WTC11 (cell line): Measurements from ENCODE around the gene MIA2. TPM values are rescaled to one million over a fixed set of nuclear protein-coding genes. Genes with fewer than 3 reads are reported as not detected.

Source experiments
- ATAC-seq: fragments of 200-7000 bp; cut with Tn5 transposase; 2 replicates; pipeline ENCODE4 v1.10.0; 2021; ENCODE audit warnings: mild to moderate bottlenecking, moderate library complexity
- CTCF ChIA-PET: fragments of 300-600 bp; sonication (Branson Sonifier 250); formaldehyde crosslinking; loops from one replicate; lab custom pipeline; 2021; ENCODE audit warnings: antibody characterized with exemption; lab: Charles Lee
- POLR2A ChIA-PET: fragments of 350-600 bp; sonication (Branson Sonifier 250); formaldehyde crosslinking; loops from one replicate; lab custom pipeline; 2021; ENCODE audit warnings: antibody characterized with exemption; lab: Charles Lee
- DNase-seq: peaks from one replicate; pipeline ENCODE4 v3.0.0; 2021; ENCODE audit warnings: low spot score
- H3K27ac Mint-ChIP-seq: 2 replicates; pipeline ENCODE4 v1.8.0; 2021; ENCODE audit warnings: mixed read lengths
- H3K27me3 Mint-ChIP-seq: 2 replicates; pipeline ENCODE4 v1.8.0; 2021; ENCODE audit warnings: low read depth, mild to moderate bottlenecking, moderate library complexity, mixed read lengths
- H3K36me3 Mint-ChIP-seq: 2 replicates; pipeline ENCODE4 v1.8.0; 2021; ENCODE audit warnings: mixed read lengths
- H3K4me1 Mint-ChIP-seq: 2 replicates; pipeline ENCODE4 v1.8.0; 2022; ENCODE audit warnings: mixed read lengths
- H3K4me3 Mint-ChIP-seq: 2 replicates; pipeline ENCODE4 v1.8.0; 2021; ENCODE audit warnings: mild to moderate bottlenecking, moderate library complexity, mixed read lengths
- H3K9me3 Mint-ChIP-seq: 2 replicates; pipeline ENCODE4 v1.8.0; 2021; ENCODE audit warnings: mixed read lengths
- AFF4 ChIP-seq: sonication (generic); formaldehyde crosslinking; IDR thresholded peaks from 2 replicates; pipeline ENCODE4 v1.8.1; 2023; ENCODE audit warnings: mild to moderate bottlenecking, missing genetic modification reagents, borderline replicate concordance
- ATF2 ChIP-seq: sonication (generic); formaldehyde crosslinking; IDR thresholded peaks from 2 replicates; pipeline ENCODE4 v1.8.1; 2022; ENCODE audit warnings: low read depth, missing genetic modification reagents, borderline replicate concordance
- ERG ChIP-seq: fragments of 250-450 bp; sonication (Bioruptor Pico); IDR thresholded peaks from 2 replicates; pipeline ENCODE4 v1.8.0; 2021; ENCODE audit warnings: mild to moderate bottlenecking
- ETV6 ChIP-seq: sonication (generic); formaldehyde crosslinking; IDR thresholded peaks from 2 replicates; pipeline ENCODE4 v1.8.1; 2022; ENCODE audit warnings: mild to moderate bottlenecking, missing genetic modification reagents
- FOXJ3 ChIP-seq: sonication (generic); formaldehyde crosslinking; IDR thresholded peaks from 2 replicates; pipeline ENCODE4 v1.9.0; 2021; ENCODE audit warnings: missing genetic modification reagents, mild to moderate bottlenecking, borderline replicate concordance
- FOXK1 ChIP-seq: sonication (generic); formaldehyde crosslinking; IDR thresholded peaks from 2 replicates; pipeline ENCODE4 v1.8.0; 2022; ENCODE audit warnings: mild to moderate bottlenecking, moderate library complexity, missing genetic modification reagents
- GRHL2 ChIP-seq: fragments of 250-450 bp; sonication (Bioruptor Pico); IDR thresholded peaks from 2 replicates; pipeline ENCODE4 v1.8.0; 2022; ENCODE audit warnings: mild to moderate bottlenecking, moderate library complexity; ENCODE audit not compliant: insufficient replicate concordance, severe bottlenecking
- IRF2 ChIP-seq: sonication (generic); formaldehyde crosslinking; IDR thresholded peaks from 2 replicates; pipeline ENCODE4 v1.8.0; 2022; ENCODE audit warnings: low read depth, missing genetic modification reagents, borderline replicate concordance
- JAZF1 ChIP-seq: fragments of 250-450 bp; sonication (Bioruptor Pico); IDR thresholded peaks from 2 replicates; pipeline ENCODE4 v1.9.0; 2021; ENCODE audit warnings: moderate library complexity, mild to moderate bottlenecking, inconsistent platforms
- KAT7 ChIP-seq: sonication (generic); formaldehyde crosslinking; IDR thresholded peaks from 2 replicates; pipeline ENCODE4 v1.8.1; 2023; ENCODE audit warnings: missing genetic modification reagents, mild to moderate bottlenecking, borderline replicate concordance
- RORB ChIP-seq: fragments of 250-450 bp; sonication (Bioruptor Pico); IDR thresholded peaks from 2 replicates; pipeline ENCODE4 v1.9.0; 2021; ENCODE audit warnings: mild to moderate bottlenecking
- SMAD4 ChIP-seq: sonication (generic); formaldehyde crosslinking; IDR thresholded peaks from 2 replicates; pipeline ENCODE4 v1.8.0; 2022; ENCODE audit warnings: mild to moderate bottlenecking, missing genetic modification reagents
- SOX15 ChIP-seq: fragments of 250-450 bp; sonication (Bioruptor Pico); IDR thresholded peaks from 2 replicates; pipeline ENCODE4 v1.9.0; 2021; ENCODE audit warnings: mild to moderate bottlenecking
- SP1 ChIP-seq: sonication (generic); formaldehyde crosslinking; conservative IDR thresholded peaks from 2 replicates; pipeline ENCODE4 v1.8.1; 2022; ENCODE audit warnings: missing genetic modification reagents
- TEAD4 ChIP-seq: sonication (generic); formaldehyde crosslinking; IDR thresholded peaks from 2 replicates; pipeline ENCODE4 v1.8.0; 2022; ENCODE audit warnings: mild to moderate bottlenecking, missing genetic modification reagents
- ZNF263 ChIP-seq: sonication (generic); formaldehyde crosslinking; IDR thresholded peaks from 2 replicates; pipeline ENCODE4 v1.8.1; 2022; ENCODE audit warnings: low read depth, mild to moderate bottlenecking, moderate library complexity, missing genetic modification reagents
- ZNF671 ChIP-seq: fragments of 250-450 bp; sonication (Bioruptor Pico); IDR thresholded peaks from 2 replicates; pipeline ENCODE4 v1.8.0; 2021; ENCODE audit warnings: mild to moderate bottlenecking
- total RNA-seq: library from RNA; stranded (reverse); gene quantifications from 3 replicates; pipeline ENCODE4 v1.2.3, GENCODE V29; 2021
- TF ChIP-seq, protein P1 (sequence below): sonication (generic); formaldehyde crosslinking; IDR thresholded peaks from 2 replicates; pipeline ENCODE4 v1.8.1; 2023; ENCODE audit warnings: mild to moderate bottlenecking, missing genetic modification reagents, moderate library complexity
- TF ChIP-seq, protein P2 (sequence below): sonication (generic); formaldehyde crosslinking; IDR thresholded peaks from 2 replicates; pipeline ENCODE4 v1.8.1; 2022; ENCODE audit warnings: low read depth, mild to moderate bottlenecking, moderate library complexity, missing genetic modification reagents, borderline replicate concordance
- TF ChIP-seq, protein P3 (sequence below): sonication (generic); formaldehyde crosslinking; IDR thresholded peaks from 2 replicates; pipeline ENCODE4 v1.8.0; 2023; ENCODE audit warnings: missing genetic modification reagents, mild to moderate bottlenecking, borderline replicate concordance

Gene MIA2
- total RNA-seq, 1 experiment from 2014 or later: 11.3 TPM

DNA sequence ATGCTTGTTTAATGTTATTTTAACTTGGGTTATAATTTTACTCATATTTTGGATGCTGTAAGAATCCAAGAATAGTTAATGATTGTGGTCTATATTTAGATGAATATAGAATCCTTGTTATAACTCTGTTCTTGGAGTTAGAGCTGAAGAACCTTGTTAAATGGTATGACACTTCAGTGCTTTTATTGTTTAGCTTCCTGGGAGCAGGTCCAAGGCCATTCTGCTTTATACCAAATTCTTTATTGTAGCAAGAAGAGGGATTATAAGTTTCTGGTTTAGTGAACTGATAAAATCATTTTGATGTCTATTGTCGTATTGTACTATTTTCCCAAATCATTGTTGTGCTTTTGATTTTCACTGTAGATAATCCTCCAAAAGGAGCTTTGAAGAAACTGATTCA lies 69.4 kb downstream of the MIA2 start (continued):
- no peak for TF ChIP-seq ERG (CRISPR knock-in tag)
- TF ChIP-seq FOXK1 (CRISPR knock-in tag): no peak
- TF ChIP-seq SOX15 (CRISPR knock-in tag): no peak

GRCh38 chr14:39307815-39308214 lies 74.1 kb downstream of the MIA2 start:
- Mint-ChIP-seq H3K27me3 (no peaks in the 10 kb centered on the region), H3K9me3 (no peaks in the 10 kb centered on the region), H3K4me3 (no peak overlapping the region), H3K4me1 (no peaks in the 10 kb centered on the region), H3K27ac (no peak overlapping the region), H3K36me3 (peaks cover 3% of the 10 kb centered on the region; the same call in 1 of the 2 replicates)
- ATAC-seq: no peak
- ChIA-PET CTCF (interaction anchor here (0.6 to 1.1 kb wide), 2 partner anchors 69 to 76 kb away, joined by 3 read pairs; no protein-coding TSS in a partner anchor), POLR2A (no interaction called here)
- DNase-seq: no peak
- TF ChIP-seq KAT7 (no peak), SOX15 (CRISPR knock-in tag) (no peak)

GRCh38 chr14:39310051-39310450 lies 76.3 kb downstream of the MIA2 start:
- Mint-ChIP-seq H3K36me3 (peaks cover 3% of the 10 kb centered on the region; the same call in 1 of the 2 replicates), H3K4me3 (no peak overlapping the region), H3K27ac (no peak overlapping the region), H3K9me3 (no peaks in the 10 kb centered on the region), H3K27me3 (no peaks in the 10 kb centered on the region), H3K4me1 (no peaks in the 10 kb centered on the region)
- no peak for ATAC-seq
- DNase-seq: no peak
- CTCF ChIA-PET: no interaction called here
- POLR2A ChIA-PET: no interaction called here
- no peak for TF ChIP-seq ETV6 (CRISPR knock-in tag)
- no peak for TF ChIP-seq ZNF263 (CRISPR knock-in tag)
- TF ChIP-seq SP1 (CRISPR knock-in tag): no peak
- no peak for TF ChIP-seq JAZF1 (CRISPR knock-in tag)
- TF ChIP-seq IRF2 (CRISPR knock-in tag): no peak
- TF ChIP-seq AFF4 (CRISPR knock-in tag): no peak
- no peak for TF ChIP-seq TEAD4 (CRISPR knock-in tag)
- no peak for TF ChIP-seq ZNF671 (CRISPR knock-in tag)
- TF ChIP-seq, protein P1, sequence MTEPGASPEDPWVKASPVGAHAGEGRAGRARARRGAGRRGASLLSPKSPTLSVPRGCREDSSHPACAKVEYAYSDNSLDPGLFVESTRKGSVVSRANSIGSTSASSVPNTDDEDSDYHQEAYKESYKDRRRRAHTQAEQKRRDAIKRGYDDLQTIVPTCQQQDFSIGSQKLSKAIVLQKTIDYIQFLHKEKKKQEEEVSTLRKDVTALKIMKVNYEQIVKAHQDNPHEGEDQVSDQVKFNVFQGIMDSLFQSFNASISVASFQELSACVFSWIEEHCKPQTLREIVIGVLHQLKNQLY (CRISPR knock-in tag): no peak
- TF ChIP-seq, protein P2, sequence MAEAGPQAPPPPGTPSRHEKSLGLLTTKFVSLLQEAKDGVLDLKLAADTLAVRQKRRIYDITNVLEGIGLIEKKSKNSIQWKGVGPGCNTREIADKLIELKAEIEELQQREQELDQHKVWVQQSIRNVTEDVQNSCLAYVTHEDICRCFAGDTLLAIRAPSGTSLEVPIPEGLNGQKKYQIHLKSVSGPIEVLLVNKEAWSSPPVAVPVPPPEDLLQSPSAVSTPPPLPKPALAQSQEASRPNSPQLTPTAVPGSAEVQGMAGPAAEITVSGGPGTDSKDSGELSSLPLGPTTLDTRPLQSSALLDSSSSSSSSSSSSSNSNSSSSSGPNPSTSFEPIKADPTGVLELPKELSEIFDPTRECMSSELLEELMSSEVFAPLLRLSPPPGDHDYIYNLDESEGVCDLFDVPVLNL: no peak
- TF ChIP-seq, protein P3, sequence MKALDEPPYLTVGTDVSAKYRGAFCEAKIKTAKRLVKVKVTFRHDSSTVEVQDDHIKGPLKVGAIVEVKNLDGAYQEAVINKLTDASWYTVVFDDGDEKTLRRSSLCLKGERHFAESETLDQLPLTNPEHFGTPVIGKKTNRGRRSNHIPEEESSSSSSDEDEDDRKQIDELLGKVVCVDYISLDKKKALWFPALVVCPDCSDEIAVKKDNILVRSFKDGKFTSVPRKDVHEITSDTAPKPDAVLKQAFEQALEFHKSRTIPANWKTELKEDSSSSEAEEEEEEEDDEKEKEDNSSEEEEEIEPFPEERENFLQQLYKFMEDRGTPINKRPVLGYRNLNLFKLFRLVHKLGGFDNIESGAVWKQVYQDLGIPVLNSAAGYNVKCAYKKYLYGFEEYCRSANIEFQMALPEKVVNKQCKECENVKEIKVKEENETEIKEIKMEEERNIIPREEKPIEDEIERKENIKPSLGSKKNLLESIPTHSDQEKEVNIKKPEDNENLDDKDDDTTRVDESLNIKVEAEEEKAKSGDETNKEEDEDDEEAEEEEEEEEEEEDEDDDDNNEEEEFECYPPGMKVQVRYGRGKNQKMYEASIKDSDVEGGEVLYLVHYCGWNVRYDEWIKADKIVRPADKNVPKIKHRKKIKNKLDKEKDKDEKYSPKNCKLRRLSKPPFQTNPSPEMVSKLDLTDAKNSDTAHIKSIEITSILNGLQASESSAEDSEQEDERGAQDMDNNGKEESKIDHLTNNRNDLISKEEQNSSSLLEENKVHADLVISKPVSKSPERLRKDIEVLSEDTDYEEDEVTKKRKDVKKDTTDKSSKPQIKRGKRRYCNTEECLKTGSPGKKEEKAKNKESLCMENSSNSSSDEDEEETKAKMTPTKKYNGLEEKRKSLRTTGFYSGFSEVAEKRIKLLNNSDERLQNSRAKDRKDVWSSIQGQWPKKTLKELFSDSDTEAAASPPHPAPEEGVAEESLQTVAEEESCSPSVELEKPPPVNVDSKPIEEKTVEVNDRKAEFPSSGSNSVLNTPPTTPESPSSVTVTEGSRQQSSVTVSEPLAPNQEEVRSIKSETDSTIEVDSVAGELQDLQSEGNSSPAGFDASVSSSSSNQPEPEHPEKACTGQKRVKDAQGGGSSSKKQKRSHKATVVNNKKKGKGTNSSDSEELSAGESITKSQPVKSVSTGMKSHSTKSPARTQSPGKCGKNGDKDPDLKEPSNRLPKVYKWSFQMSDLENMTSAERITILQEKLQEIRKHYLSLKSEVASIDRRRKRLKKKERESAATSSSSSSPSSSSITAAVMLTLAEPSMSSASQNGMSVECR (CRISPR knock-in tag): no peak
- TF ChIP-seq RORB (CRISPR knock-in tag): no peak
- no peak for TF ChIP-seq FOXJ3 (CRISPR knock-in tag)
- no peak for TF ChIP-seq SMAD4 (CRISPR knock-in tag)
- TF ChIP-seq ATF2 (CRISPR knock-in tag): no peak
- TF ChIP-seq GRHL2 (CRISPR knock-in tag): no peak
